K562 (cell line): Measurements from ENCODE around the gene CFAP58. TPM values are rescaled to one million over a fixed set of nuclear protein-coding genes. Genes with fewer than 3 reads are reported as not detected.

Experiments used
- E2F3 ChIP-seq: fragments of 250-450 bp; sonication (Bioruptor Pico); IDR thresholded peaks from 2 replicates; pipeline ENCODE4 v1.4.0; 2020; ENCODE audit warnings: mild to moderate bottlenecking
- HNRNPUL1 ChIP-seq: fragments of 200-400 bp; formaldehyde crosslinking; IDR thresholded peaks from 2 replicates; pipeline ENCODE4 v1.6.1; 2017; ENCODE audit warnings: low read length
- ILF3 ChIP-seq: fragments of 450-650 bp; IDR thresholded peaks from 2 replicates; pipeline ENCODE4 v1.6.1; 2018; ENCODE audit warnings: antibody characterized with exemption, mild to moderate bottlenecking, moderate library complexity, borderline replicate concordance
- KAT8 ChIP-seq: fragments of 450-650 bp; IDR thresholded peaks from 2 replicates; pipeline ENCODE4 v1.6.1; 2016; ENCODE audit warnings: low read depth, mild to moderate bottlenecking
- KLF10 ChIP-seq: fragments of 250-450 bp; sonication (Bioruptor Pico); IDR thresholded peaks from 2 replicates; pipeline ENCODE4 v1.6.1; 2021; ENCODE audit warnings: matching md5 sums
- MIER1 ChIP-seq: fragments of 450-650 bp; IDR thresholded peaks from 2 replicates; pipeline ENCODE4 v1.6.1; 2016; ENCODE audit warnings: antibody characterized with exemption, mild to moderate bottlenecking, low read depth
- RBM17 ChIP-seq: fragments of 200-400 bp; formaldehyde crosslinking; IDR thresholded peaks from 2 replicates; pipeline ENCODE4 v1.6.1; 2017; ENCODE audit warnings: low read depth, mild to moderate bottlenecking, low read length, borderline replicate concordance
- RUNX1 ChIP-seq: sonication (generic); IDR thresholded peaks from 2 replicates; pipeline ENCODE4 v1.6.1; 2016; ENCODE audit warnings: antibody characterized with exemption, low read depth
- SRSF3 ChIP-seq: fragments of 200-400 bp; formaldehyde crosslinking; IDR thresholded peaks from 2 replicates; pipeline ENCODE4 v1.6.1; 2016; ENCODE audit warnings: mild to moderate bottlenecking, low read length, moderate library complexity; ENCODE audit not compliant: insufficient read depth
- XRCC4 ChIP-seq: IDR thresholded peaks from one replicate; pipeline ENCODE4 v1.6.1; 2011; ENCODE audit not compliant: insufficient read depth, insufficient read length; ENCODE audit errors: extremely low read depth
- ZBTB1 ChIP-seq: sonication (generic); formaldehyde crosslinking; IDR thresholded peaks from 2 replicates; pipeline ENCODE4 v1.8.1; 2023; ENCODE audit warnings: missing genetic modification reagents, low read depth, mild to moderate bottlenecking, borderline replicate concordance
- ZNF586 ChIP-seq: fragments of 450-650 bp; formaldehyde crosslinking; conservative IDR thresholded peaks from 2 replicates; pipeline ENCODE4 v1.4.0; 2020; ENCODE audit warnings: mild to moderate bottlenecking, moderate library complexity
- polyA plus RNA-seq, 8 experiments: library from polyadenylated mRNA; depleted of rRNA in 4 of 8; stranded (reverse) in 5 of 8; unstranded in 3 of 8; fragments of >200 nt; fragmentation: Nextera tagmentation in 2 of 8; fragmentation: Illumina TruSeq in 1 of 8; extraction: Ambion mirVana in 2 of 8; extraction: Trizol in 1 of 8; gene quantifications; 2 replicates each; pipeline versions ENCODE4 v1.2.1 to v1.2.3, GENCODE V29; 2011 to 2014; ENCODE audit warnings: inconsistent platforms in 1 of 8, missing spikeins in 1 of 8
- total RNA-seq, 7 experiments: library from RNA; depleted of rRNA in 6 of 7; stranded (reverse); fragments of >200 nt in 6 of 7; fragmentation: Illumina TruSeq in 2 of 7; extraction: Trizol in 2 of 7; gene quantifications; 2 replicates each; pipeline versions ENCODE4 v1.2.1 to v1.2.3, GENCODE V29; 2011 to 2021; ENCODE audit warnings: low replicate concordance in 1 of 7
- TF ChIP-seq, protein P1 (sequence below): sonication (generic); formaldehyde crosslinking; IDR thresholded peaks from 2 replicates; pipeline ENCODE4 v1.8.0; 2022; ENCODE audit warnings: missing genetic modification reagents, mild to moderate bottlenecking, moderate library complexity, borderline replicate concordance
- TF ChIP-seq, protein P2 (sequence below), 2 experiments: fragments of 450-650 bp in 1 of 2; sonication (generic) in 1 of 2; formaldehyde crosslinking; conservative IDR thresholded peaks; 2 replicates each; pipeline versions ENCODE4 v1.4.0 to v1.8.1; 2020 to 2022; ENCODE audit warnings: mild to moderate bottlenecking in 1 of 2, missing genetic modification reagents in 1 of 2
- TF ChIP-seq, protein P3 (sequence below): fragments of 450-650 bp; conservative IDR thresholded peaks from 2 replicates; pipeline ENCODE4 v1.6.1; 2016; ENCODE audit warnings: missing genetic modification characterization, low read depth, mild to moderate bottlenecking, control low read depth, missing compliant biosample characterization
- TF ChIP-seq, protein P4 (sequence below): sonication (generic); formaldehyde crosslinking; IDR thresholded peaks from 2 replicates; pipeline ENCODE4 v1.8.0; 2022; ENCODE audit warnings: mild to moderate bottlenecking, missing genetic modification reagents

CFAP58 gene
- total and polyA plus RNA-seq, 9 of the 15 experiments (the other 6 are each of a cell fraction or from before 2014, with no cell fraction given): 0.08 to 2.0 (median 0.71) TPM

DNA sequence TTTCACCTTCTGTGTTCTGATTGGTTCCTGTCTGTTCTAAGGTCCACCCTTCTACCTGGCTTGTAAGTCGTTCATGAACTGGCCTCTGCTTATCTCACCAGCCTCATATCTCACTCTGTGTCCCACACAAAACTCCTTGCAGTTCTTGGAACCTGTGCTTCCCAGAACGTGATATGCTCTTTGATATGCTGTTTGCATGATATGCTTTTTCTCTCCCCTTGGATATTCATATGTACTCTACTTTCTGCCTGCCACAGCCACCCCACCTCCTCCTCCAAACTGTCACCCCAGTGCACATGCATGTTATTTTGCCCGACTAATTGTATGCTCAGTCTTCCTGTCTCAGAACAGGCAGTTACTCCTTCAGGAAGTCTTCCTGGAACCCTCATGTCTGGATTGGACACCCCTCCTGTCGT, 13.5 kb upstream of the CFAP58 start (continued):
- TF ChIP-seq, protein P1, sequence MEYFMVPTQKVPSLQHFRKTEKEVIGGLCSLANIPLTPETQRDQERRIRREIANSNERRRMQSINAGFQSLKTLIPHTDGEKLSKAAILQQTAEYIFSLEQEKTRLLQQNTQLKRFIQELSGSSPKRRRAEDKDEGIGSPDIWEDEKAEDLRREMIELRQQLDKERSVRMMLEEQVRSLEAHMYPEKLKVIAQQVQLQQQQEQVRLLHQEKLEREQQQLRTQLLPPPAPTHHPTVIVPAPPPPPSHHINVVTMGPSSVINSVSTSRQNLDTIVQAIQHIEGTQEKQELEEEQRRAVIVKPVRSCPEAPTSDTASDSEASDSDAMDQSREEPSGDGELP (CRISPR knock-in tag): no peak
- TF ChIP-seq, protein P2, sequence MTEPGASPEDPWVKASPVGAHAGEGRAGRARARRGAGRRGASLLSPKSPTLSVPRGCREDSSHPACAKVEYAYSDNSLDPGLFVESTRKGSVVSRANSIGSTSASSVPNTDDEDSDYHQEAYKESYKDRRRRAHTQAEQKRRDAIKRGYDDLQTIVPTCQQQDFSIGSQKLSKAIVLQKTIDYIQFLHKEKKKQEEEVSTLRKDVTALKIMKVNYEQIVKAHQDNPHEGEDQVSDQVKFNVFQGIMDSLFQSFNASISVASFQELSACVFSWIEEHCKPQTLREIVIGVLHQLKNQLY (CRISPR knock-in tag; conservative IDR thresholded peaks at IDR 0.05): no peak
- TF ChIP-seq HNRNPUL1: no peak
- TF ChIP-seq RBM17: no peak
- TF ChIP-seq ZBTB1 (CRISPR knock-in tag): no peak
- TF ChIP-seq XRCC4: no peak
- no peak for TF ChIP-seq ILF3
- no peak for TF ChIP-seq E2F3
- TF ChIP-seq, protein P3, sequence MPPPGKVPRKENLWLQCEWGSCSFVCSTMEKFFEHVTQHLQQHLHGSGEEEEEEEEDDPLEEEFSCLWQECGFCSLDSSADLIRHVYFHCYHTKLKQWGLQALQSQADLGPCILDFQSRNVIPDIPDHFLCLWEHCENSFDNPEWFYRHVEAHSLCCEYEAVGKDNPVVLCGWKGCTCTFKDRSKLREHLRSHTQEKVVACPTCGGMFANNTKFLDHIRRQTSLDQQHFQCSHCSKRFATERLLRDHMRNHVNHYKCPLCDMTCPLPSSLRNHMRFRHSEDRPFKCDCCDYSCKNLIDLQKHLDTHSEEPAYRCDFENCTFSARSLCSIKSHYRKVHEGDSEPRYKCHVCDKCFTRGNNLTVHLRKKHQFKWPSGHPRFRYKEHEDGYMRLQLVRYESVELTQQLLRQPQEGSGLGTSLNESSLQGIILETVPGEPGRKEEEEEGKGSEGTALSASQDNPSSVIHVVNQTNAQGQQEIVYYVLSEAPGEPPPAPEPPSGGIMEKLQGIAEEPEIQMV: no peak
- no peak for TF ChIP-seq RUNX1
- no peak for TF ChIP-seq MIER1
- no peak for TF ChIP-seq KLF10 (CRISPR knock-in tag)
- TF ChIP-seq ZNF586 (CRISPR knock-in tag): no peak
- TF ChIP-seq SRSF3: no peak
- TF ChIP-seq, protein P4, sequence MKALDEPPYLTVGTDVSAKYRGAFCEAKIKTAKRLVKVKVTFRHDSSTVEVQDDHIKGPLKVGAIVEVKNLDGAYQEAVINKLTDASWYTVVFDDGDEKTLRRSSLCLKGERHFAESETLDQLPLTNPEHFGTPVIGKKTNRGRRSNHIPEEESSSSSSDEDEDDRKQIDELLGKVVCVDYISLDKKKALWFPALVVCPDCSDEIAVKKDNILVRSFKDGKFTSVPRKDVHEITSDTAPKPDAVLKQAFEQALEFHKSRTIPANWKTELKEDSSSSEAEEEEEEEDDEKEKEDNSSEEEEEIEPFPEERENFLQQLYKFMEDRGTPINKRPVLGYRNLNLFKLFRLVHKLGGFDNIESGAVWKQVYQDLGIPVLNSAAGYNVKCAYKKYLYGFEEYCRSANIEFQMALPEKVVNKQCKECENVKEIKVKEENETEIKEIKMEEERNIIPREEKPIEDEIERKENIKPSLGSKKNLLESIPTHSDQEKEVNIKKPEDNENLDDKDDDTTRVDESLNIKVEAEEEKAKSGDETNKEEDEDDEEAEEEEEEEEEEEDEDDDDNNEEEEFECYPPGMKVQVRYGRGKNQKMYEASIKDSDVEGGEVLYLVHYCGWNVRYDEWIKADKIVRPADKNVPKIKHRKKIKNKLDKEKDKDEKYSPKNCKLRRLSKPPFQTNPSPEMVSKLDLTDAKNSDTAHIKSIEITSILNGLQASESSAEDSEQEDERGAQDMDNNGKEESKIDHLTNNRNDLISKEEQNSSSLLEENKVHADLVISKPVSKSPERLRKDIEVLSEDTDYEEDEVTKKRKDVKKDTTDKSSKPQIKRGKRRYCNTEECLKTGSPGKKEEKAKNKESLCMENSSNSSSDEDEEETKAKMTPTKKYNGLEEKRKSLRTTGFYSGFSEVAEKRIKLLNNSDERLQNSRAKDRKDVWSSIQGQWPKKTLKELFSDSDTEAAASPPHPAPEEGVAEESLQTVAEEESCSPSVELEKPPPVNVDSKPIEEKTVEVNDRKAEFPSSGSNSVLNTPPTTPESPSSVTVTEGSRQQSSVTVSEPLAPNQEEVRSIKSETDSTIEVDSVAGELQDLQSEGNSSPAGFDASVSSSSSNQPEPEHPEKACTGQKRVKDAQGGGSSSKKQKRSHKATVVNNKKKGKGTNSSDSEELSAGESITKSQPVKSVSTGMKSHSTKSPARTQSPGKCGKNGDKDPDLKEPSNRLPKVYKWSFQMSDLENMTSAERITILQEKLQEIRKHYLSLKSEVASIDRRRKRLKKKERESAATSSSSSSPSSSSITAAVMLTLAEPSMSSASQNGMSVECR (CRISPR knock-in tag): no peak
- TF ChIP-seq KAT8: no peak
